ENCODE measurements around the gene EFEMP1.
A peak's percentile ranks its signal among the peaks of the same experiment; 100 is the strongest.
"Not testable (repeated sequence)": the region's sequence is repeated elsewhere in the genome, so short reads cannot be mapped to it uniquely, and the experiment has no call there.

EFEMP1 gene

DNA sequence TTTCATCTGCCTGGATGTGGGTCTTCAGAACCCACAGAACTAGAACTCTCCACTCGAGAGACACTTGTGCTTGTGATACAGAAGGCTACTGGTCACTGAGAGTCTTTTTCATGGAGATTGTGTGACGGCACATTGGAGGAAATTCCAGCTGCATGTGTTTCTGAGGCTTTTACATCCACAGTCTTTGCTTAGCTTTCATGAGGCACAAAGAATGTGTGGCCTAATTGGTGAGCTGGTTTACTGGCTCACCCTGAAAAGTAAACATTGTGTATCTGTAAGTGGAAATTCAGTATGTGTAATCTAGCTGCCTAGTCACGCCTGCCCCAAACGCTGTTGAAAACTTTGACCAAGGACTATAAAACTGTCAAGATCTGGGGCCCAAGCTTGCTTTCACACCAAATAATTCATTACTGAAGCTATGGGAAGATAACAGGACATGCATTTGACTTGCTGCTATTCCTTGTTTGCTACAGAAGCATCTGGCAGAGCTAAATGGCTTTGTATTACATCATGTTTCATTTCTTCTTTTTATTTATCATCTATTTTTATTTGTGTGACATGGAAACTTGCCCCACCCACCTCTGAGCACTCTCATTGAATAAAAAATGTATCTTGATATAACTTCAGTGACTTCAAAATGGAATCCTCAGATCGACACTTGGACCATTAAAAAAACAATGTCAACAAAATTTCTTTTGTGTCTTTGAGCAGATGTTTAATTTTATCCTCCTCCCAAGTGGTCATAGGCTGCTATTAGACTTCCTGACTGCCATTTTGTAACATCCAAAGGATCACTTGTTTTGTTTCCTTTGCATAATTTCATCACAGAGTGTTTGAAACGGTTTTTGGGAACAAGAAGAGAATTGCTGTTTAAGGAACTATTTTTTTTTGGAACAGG lies 80.2 kb downstream of the EFEMP1 start:
- TF ChIP-seq, protein P1, sequence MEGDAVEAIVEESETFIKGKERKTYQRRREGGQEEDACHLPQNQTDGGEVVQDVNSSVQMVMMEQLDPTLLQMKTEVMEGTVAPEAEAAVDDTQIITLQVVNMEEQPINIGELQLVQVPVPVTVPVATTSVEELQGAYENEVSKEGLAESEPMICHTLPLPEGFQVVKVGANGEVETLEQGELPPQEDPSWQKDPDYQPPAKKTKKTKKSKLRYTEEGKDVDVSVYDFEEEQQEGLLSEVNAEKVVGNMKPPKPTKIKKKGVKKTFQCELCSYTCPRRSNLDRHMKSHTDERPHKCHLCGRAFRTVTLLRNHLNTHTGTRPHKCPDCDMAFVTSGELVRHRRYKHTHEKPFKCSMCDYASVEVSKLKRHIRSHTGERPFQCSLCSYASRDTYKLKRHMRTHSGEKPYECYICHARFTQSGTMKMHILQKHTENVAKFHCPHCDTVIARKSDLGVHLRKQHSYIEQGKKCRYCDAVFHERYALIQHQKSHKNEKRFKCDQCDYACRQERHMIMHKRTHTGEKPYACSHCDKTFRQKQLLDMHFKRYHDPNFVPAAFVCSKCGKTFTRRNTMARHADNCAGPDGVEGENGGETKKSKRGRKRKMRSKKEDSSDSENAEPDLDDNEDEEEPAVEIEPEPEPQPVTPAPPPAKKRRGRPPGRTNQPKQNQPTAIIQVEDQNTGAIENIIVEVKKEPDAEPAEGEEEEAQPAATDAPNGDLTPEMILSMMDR (IDR thresholded peaks at IDR 0.05; ENCODE audit: control insufficient read depth, extremely low read depth, insufficient read depth), result no peak
- no peak overlapping the region for H3K4me3 ChIP-seq (ENCODE audit: low read depth, low read length)
- DNase-seq (ENCODE audit: low read depth), result peak; percentile 8

DNA sequence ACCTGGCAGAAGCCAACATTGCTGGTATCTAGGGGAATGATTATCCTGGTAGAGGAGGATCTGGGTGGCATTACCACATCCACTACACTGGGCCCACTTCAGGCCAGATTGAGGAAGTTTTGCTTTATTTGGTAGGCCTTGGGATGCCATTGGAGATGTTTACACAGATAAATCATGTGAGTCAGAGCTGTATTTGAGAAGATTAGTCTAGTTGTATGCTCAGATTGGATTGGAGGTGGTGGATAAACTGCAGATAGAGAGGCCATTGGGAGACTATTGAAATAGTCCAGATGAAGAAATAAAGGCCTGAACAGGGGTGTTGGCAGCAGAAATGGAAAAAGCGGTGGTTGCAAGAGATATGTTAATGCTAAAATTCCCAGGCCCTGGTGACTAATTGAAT lies 81.5 kb downstream of the EFEMP1 start:
- TF ChIP-seq, protein P1 (IDR thresholded peaks at IDR 0.05; ENCODE audit: control insufficient read depth, extremely low read depth, insufficient read depth), result no peak
- no peak for DNase-seq (ENCODE audit: low read depth)
- no peak overlapping the region for H3K4me3 ChIP-seq (ENCODE audit: low read depth, low read length)

DNA sequence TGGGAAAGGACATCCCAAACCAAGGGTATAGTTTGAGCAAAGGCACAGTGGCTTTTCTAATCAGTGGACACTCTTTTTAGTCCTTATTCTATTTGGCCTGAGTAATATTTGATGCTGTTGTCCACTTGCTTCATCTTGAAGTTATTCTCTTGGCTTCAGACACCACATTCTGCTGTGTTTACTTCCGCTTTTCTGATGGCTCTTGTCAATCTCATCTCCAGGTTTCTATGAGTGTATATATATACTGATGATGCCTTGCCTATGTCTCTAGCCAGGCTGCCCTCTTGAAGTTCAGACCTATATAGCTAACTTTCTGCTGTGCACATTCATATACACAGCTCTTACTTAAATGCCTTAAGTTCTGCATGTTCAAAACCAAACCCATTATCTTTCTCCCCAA lies 83.1 kb downstream of the EFEMP1 start:
- no peak for DNase-seq (ENCODE audit: low read depth)
- H3K4me3 ChIP-seq (ENCODE audit: low read depth, low read length), result no peak overlapping the region
- TF ChIP-seq, protein P1 (IDR thresholded peaks at IDR 0.05; ENCODE audit: control insufficient read depth, extremely low read depth, insufficient read depth), result no peak

DNA sequence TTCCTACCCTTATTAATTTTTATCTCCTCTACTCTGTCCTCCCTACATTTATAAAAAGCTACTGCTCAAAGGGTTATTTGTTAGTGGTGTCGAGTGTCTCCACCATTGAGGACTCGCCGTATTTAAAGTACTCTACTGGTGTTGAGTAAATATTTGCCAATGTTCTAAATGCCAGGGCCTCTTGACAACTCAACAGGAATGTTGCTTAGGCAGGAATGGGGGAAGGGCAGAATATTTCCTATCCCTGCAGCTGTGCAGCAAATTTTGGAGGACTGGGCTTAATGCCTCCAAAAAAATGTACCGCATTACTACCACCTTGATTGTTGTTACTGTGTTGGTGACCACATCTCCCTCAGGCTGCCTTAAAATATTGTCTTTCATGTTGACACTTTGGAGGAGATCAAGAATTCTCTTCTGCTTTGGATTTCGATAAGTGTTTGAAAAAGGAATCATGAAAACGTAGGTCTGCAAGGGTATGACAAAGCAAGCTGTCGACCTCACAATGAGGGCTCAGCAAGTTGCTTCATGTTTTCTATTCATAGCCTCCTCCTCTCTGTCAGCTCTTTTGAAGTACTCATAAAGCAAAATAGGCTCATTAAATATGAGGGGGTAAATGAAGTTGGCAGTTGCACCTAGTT lies 84.3 kb downstream of the EFEMP1 start:
- peak; percentile 78 for DNase-seq (ENCODE audit: low read depth)
- TF ChIP-seq, protein P1 (IDR thresholded peaks at IDR 0.05; ENCODE audit: control insufficient read depth, extremely low read depth, insufficient read depth), result no peak
- no peak overlapping the region for H3K4me3 ChIP-seq (ENCODE audit: low read depth, low read length)

DNA sequence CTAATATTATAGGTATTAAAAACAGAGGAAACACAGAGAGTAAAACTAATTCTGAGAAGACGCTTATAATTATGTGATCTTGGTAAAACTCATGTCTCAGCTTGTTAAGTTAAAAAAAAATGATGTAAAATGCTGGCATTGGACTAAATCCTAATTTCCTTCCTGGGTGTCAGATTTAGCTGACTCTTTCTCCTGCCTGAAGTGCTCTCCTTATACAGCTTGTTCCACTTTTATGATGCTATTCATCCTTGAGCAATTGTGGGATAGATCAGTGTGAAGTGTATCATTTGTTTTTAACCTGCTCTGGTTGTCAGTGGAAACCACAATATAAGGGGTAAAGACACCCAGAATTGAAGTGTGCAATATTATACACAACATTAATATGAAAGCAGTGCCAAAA lies 84.9 kb downstream of the EFEMP1 start:
- DNase-seq (ENCODE audit: low read depth), result no peak
- no peak overlapping the region for H3K4me3 ChIP-seq (ENCODE audit: low read depth, low read length)
- TF ChIP-seq, protein P1 (IDR thresholded peaks at IDR 0.05; ENCODE audit: control insufficient read depth, extremely low read depth, insufficient read depth), result no peak

DNA sequence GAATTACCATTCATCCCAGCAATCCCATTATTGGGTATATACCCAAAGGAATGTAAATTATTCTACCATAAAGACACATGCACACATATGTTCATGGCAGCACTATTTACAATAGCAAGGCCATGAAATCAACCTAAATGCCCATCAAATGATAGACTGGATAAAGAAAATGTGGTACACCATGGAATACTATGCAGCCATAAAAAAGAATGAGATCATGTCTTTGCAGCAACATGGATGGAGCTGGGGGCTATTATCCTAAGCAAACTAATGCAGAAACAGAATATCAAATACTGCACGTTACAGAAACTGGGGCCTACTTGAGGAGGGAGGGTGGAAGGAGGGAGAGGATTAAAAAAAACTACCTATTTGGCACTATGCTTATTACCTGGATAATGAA lies 85.5 kb downstream of the EFEMP1 start:
- DNase-seq (ENCODE audit: low read depth); H3K4me3 ChIP-seq (ENCODE audit: low read depth, low read length): not testable (repeated sequence)

DNA sequence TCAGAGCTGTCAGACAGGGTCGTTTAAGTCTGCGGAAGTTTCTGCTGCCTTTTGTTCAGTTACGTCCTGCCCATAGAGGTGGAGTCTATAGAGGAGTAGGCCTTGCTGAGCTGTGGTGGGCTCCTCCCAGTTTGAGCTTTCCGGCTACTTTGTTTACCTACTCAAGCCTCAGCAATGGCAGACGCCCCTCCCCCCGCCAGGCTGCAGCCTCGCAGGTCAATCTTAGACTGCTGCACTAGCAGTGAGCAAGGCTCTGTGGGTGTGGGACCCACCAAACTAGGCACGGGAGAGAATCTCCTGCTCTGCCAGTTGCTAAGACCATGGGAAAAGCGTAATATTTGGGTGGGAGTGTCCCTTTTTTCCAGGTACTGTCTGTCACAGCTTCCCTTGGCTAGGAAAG lies 86.5 kb downstream of the EFEMP1 start:
- H3K4me3 ChIP-seq (ENCODE audit: low read depth, low read length), result no peak overlapping the region
- no peak for DNase-seq (ENCODE audit: low read depth)
- TF ChIP-seq, protein P1 (IDR thresholded peaks at IDR 0.05; ENCODE audit: control insufficient read depth, extremely low read depth, insufficient read depth), result no peak

DNA sequence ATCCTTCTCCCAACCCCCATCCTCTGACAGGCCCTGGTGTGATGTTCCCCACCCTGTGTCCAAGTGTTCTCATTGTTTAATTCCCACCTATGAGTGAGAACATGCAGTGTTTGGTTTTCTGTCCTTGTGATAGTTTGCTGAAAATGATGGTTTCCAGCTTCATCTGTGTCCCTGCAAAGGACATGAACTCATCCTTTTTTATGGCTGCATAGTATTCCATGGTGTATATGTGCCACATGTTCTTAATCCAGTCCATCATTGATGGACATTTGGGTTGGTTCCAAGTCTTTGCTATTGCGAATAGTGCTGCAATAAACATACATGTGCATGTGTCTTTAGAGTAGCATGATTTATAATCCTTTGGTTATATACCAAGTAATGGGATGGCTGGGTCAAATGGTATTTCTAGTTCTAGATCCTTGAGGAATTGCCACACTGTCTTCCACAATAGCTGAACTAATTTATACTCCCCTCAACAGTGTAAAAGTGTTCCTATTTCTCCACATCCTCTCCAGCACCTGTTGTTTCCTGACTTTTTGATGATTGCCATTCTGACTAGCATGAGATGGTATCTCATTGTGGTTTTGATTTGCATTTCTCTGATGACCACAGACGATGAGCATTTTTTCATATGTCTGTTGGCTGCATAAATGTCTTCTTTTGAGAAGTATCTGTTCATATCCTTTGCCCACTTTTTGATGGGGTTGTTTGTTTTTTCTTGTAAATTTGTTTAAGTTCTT lies 91.7 kb downstream of the EFEMP1 start:
- not testable (repeated sequence) for DNase-seq (ENCODE audit: low read depth); H3K4me3 ChIP-seq (ENCODE audit: low read depth, low read length)
